Measurements from ENCODE around the gene SSX2IP. TPM values are rescaled to one million over a fixed set of nuclear protein-coding genes. Genes with fewer than 3 reads are reported as not detected.

The SSX2IP gene
- polyA plus RNA-seq, 1 experiment = 6.5 TPM

DNA sequence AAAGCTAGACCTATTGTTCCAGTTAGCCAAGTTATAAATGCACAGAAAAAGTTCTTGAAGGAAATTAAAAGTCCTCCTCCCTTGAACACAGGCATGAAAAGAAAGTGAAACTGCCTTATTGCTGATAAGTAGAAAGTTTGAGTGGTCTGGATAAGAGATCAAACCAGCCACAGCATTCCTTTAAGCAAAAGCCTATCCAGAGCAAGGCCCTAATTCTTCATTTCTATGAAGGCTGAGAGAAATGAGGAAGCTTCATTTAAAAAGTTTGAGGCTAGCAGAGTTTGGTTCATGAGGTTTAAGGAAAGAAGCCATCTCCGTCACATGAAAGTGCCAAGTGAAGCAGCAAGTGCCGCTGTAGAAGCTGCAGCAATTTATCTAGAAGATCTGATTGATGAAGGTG is 2.7 kb upstream of the SSX2IP start:
- Histone ChIP-seq H3K36me3 (ENCODE audit: control insufficient read depth, insufficient read depth, low read length) (no peaks in the 10 kb centered on the region), H3K4me3 (ENCODE audit: low read depth, low read length) (no peak overlapping the region), H3K27me3 (ENCODE audit: control insufficient read depth, insufficient read depth, low read length) (no peaks in the 10 kb centered on the region)
- no peak for DNase-seq (ENCODE audit: low read depth)
- ChIA-PET POLR2A (no interaction called here), CTCF (interaction anchor here (1.0 kb wide), 1 partner anchor 57 kb away, joined by 5 read pairs; no protein-coding TSS in a partner anchor)
- no peak for TF ChIP-seq CTCF (IDR thresholded peaks at IDR 0.05; ENCODE audit: insufficient read depth, low read depth, low read length)

- CTCF ChIA-PET = interaction anchor here (0.6 kb wide), 1 partner anchor 60 kb away, joined by 3 read pairs; no protein-coding TSS in a partner anchor
- no peak overlapping the region for H3K4me3 ChIP-seq (ENCODE audit: low read depth, low read length)
- POLR2A ChIA-PET = no interaction called here
- DNase-seq (ENCODE audit: low read depth) = no peak
- TF ChIP-seq CTCF (IDR thresholded peaks at IDR 0.05; ENCODE audit: insufficient read depth, low read depth, low read length) = no peak
- H3K36me3 ChIP-seq (ENCODE audit: control insufficient read depth, insufficient read depth, low read length) = no peaks in the 10 kb centered on the region
- H3K27me3 ChIP-seq (ENCODE audit: control insufficient read depth, insufficient read depth, low read length) = no peaks in the 10 kb centered on the region
These were observed 2.1 kb upstream of the SSX2IP start for GRCh38 chr1:84692391-84692790.

DNA sequence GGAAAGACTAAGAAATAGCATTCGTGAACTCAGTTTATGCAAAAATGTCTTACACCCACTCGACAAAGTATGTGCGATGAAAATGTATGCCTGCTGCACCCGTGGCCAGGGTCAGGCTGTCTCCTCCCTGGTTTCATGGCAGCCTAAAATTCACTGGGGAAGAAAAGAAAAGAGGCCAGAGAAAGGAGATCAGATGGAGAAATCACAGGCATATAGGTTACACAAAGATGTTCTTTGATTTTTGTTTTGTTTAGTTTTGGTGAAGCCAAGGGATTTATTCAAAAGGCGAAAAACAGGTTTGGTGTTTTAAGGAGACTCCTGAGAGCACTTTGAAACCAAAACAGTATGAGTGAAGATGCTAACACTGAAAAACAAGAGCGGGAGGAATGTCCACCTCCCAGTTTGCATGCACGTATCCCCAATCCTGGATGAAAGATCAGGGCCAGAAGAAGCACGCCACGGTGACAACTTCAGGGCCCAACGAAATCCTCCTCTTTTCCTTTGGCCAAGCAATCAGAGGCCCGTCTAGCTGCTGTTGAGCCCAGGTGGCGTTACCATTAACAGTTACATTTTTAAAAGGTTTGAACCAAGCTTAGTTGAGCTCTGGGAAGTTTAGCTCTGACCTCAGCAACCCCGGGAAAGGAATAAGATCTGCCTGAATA is 992 bp upstream of the SSX2IP start:
- POLR2A ChIA-PET = no interaction called here
- DNase-seq (ENCODE audit: low read depth) = no peak
- H3K27me3 ChIP-seq (ENCODE audit: control insufficient read depth, insufficient read depth, low read length) = no peaks in the 10 kb centered on the region
- no peak for TF ChIP-seq CTCF (IDR thresholded peaks at IDR 0.05; ENCODE audit: insufficient read depth, low read depth, low read length)
- CTCF ChIA-PET = no interaction called here
- H3K36me3 ChIP-seq (ENCODE audit: control insufficient read depth, insufficient read depth, low read length) = no peaks in the 10 kb centered on the region
- peak overlapping the region; percentile 73 for H3K4me3 ChIP-seq (ENCODE audit: low read depth, low read length)

- Histone ChIP-seq H3K27me3 (ENCODE audit: control insufficient read depth, insufficient read depth, low read length) (no peaks in the 10 kb centered on the region), H3K4me3 (ENCODE audit: low read depth, low read length) (peak overlapping the region; percentile 73), H3K36me3 (ENCODE audit: control insufficient read depth, insufficient read depth, low read length) (no peaks in the 10 kb centered on the region)
- CTCF ChIA-PET = interaction anchor here (0.7 to 2.3 kb wide), 8 partner anchors 10 to 70 kb away, joined by 3 to 11 read pairs (median 4); no protein-coding TSS in a partner anchor
- POLR2A ChIA-PET = no interaction called here
- DNase-seq (ENCODE audit: low read depth) = no peak
- TF ChIP-seq CTCF (IDR thresholded peaks at IDR 0.05; ENCODE audit: insufficient read depth, low read depth, low read length) = peak; percentile 43
These were observed 506 bp downstream of the SSX2IP start for GRCh38 chr1:84689514-84690396.

DNA sequence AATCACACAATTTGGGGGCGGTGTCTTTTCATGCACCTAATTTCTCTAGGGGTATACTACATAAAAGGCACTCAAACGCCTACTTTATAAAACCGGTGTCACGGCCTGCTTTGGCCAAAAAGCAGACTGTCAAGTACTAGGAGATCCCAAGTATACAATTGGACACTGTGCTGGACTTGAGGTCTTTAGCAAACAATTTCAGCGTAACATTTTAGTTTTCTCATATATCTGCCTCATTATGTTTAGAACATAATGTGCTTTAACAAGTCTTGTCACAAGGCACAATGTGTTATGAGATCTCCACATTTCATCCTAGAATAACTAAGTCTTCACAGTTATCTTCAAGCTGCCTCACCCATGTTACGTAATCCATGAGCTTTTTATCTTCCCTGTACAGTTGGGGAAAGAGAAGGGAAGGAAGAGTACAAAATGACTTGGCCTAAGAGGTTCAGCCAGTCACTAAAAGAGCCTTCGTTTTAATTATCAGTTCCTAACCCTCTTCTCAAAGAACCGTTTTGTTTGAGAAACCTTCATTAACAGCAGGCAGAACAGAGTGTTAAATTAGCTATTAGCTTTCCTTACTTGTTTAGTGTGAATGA is 1.7 kb downstream of the SSX2IP start:
- H3K4me3 ChIP-seq (ENCODE audit: low read depth, low read length) = peak overlapping the region; percentile 73
- ChIA-PET CTCF (interaction anchor here (0.6 to 2.3 kb wide), 13 partner anchors 13 to 313 kb away, joined by 3 to 11 read pairs (median 3); no protein-coding TSS in a partner anchor), POLR2A (no interaction called here)
- TF ChIP-seq CTCF (IDR thresholded peaks at IDR 0.05; ENCODE audit: insufficient read depth, low read depth, low read length) = no peak
- H3K36me3 ChIP-seq (ENCODE audit: control insufficient read depth, insufficient read depth, low read length) = no peaks in the 10 kb centered on the region
- DNase-seq (ENCODE audit: low read depth) = no peak
- no peaks in the 10 kb centered on the region for H3K27me3 ChIP-seq (ENCODE audit: control insufficient read depth, insufficient read depth, low read length)

Data from BJ (cell line).